NCI-H526 treated with DMSO at 0.1 percent for 48 hours (cell line): ENCODE results near the gene SLC38A10.

Experiments used
- DNase-seq: peaks from one replicate; lab custom pipeline; 2025; lab: John Stamatoyannopoulos, UW

SLC38A10 gene

DNA sequence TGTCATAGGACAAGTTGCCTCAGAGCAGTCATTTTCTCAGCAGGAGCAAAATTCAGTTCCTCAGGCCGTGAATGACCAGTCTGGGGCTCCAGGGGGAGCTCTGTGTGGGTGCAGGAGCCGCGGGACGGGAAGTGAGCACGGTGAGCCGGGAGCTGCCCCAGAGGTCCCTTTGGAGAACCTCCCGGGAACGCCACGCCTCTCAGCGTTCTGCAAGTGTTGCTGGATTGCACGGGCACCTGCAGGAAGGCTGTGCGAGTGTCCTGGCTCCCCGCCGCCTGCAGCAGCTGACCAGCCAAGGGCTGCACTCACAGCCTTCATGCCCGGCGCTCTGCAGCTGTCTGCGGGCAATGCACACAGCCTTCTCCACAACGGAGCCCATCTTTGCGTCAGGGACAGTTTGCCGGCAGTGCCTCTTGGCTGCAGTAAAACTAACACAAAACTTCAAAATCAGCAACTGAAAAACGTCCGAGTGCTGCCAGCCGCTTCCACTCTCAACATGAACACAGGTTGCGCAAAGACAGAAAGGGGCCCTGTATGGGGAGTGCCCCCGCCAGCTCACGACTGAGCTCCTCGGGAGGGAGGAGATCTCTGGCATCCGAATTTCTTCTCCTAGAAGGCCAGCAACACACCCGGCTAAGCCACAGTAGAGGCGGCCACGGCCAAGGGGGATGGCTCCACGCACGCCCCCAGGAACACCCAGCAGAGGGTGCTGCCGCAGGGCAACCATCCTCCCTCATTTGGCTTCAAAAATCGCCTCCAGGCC lies 40.0 kb downstream of the SLC38A10 start:
- peak; percentile 62 for DNase-seq

DNA sequence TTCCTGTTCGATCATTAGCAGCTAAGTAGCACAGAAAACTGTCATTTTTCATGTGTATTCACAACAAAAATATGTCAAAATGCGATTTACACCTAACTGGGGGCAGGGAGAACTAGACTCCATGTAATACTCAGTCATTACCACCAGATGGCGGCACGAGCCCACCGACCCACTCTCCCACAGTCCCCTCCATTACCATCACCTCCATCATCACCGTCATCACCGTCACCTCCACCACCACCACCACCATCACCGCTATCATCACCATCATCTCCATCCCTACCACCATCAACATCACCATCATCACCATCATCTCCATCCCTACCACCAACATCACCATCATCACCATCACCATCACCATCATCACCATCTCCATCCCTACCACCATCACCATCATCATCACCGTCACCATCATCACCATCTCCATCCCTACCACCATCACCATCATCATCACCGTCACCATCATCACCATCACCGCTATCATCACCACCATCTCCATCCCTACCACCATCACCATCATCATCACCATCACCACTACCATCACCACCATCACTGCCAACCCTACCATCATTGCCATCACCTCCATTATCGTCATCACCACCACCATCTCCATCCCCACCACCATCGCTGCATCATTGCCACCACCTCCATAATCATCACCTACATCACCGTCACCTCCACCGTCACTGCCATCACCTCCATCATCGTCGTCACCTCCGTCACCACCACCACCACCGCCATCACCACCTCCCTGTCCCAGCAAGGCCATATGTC lies 41.6 kb downstream of the SLC38A10 start:
- DNase-seq = peak; percentile 23

DNA sequence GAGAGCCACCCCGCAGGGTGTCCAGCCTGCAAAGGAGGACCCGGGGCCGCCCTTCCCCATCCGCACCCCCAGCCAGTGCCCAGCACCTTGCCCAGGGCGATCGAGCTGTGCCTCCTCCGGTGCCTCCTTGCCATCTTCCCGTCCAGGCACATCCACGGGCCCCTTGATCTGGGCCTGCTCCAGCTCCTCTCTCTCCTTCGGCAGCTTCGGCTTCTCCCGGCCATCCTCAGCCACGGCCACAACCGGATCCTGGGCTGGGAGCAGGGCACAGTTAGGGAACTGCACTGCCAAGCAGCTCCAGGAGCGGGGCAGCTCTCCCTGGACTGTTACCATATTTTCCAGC lies 42.1 kb downstream of the SLC38A10 start:
- DNase-seq = no peak

DNA sequence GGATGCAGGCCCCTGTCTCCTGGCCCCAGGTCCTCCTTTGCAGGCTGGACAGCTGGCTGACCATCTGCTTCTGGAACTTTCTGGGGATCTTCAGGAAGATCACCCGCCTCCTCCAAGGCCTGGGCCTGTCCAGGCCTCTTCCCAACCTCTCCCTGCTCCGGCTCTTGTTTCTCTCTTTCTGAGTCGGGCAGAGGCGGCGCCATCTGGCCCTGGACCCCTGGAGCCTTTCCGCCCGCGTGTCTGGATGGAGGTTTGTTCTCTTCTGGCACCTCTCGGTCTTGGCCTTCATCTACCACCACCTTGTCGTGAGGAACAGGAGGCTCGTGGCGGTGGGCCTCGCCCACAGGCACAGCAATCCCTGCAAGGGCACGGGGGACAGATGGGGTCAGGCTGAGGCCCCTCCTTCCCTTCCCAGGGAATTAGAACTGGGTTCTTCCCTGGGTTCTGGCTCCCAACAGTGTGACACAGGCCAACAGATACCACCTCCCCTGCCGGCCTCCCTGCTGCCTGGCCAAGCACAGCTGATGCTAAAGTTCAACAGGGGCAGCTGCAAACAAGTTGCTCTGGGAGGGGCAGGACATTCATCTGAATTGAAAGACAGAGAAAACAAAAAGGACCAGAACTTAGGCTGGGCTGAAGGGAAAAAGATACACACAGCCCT lies 42.7 kb downstream of the SLC38A10 start:
- DNase-seq = no peak

DNA sequence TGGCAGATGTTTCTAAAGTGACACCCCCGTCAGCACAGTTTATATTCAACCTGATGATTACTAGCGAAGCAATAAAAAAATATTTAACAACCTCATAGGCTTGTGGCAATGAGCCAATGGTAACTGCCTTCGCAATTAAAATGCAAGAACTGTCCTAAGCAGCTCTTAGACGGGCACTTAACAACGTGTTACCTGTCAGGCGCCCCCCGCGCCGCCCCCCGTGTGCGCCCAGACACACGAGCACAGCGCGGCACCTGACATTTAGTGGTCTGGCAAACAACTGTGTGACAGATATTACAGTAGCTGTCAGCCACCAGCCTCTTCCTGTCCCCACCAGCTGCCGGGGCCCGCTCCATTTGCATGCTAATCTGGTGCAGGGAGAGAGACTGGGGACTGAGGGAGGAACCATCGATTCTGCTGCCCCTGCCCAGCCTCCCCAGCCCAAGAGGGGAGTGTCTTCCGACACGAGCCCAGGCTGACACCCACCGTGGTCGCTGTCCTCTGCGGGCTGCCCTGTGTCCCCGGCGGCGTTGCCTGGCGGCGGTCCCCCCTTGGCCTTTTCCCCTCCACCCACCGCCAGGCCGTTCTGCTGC lies 43.3 kb downstream of the SLC38A10 start:
- DNase-seq = peak; percentile 62

DNA sequence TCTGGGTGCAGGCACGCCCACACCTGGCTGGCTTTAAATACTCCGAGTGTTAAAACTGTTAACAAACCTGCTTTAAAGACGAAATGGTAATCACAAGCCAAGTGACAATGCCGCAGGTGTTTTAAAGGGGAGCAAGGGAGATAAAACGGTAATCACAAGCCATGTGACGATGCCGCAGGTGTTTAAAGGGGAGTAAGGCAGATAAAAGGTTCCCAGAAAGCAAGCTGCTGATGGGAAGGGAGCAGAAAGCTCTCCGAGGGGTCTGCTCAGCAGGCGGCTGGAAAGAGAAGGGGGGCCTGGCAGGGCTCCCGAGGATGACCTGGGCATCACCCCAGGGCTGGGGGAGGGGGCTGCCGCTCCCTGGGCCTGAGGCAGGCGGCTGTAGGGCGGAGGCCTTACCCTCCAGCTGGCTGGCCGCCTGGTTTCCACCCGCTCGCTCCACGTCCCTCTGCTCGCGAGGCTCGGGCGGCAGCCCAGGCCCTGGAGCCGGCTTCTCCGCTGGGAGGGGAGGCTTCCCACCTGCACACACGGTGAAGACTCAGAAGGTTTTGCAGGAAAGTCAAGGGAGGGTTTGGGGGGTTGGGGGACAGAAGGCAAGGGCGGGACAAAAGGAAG lies 43.9 kb downstream of the SLC38A10 start:
- DNase-seq = peak; percentile 39

DNA sequence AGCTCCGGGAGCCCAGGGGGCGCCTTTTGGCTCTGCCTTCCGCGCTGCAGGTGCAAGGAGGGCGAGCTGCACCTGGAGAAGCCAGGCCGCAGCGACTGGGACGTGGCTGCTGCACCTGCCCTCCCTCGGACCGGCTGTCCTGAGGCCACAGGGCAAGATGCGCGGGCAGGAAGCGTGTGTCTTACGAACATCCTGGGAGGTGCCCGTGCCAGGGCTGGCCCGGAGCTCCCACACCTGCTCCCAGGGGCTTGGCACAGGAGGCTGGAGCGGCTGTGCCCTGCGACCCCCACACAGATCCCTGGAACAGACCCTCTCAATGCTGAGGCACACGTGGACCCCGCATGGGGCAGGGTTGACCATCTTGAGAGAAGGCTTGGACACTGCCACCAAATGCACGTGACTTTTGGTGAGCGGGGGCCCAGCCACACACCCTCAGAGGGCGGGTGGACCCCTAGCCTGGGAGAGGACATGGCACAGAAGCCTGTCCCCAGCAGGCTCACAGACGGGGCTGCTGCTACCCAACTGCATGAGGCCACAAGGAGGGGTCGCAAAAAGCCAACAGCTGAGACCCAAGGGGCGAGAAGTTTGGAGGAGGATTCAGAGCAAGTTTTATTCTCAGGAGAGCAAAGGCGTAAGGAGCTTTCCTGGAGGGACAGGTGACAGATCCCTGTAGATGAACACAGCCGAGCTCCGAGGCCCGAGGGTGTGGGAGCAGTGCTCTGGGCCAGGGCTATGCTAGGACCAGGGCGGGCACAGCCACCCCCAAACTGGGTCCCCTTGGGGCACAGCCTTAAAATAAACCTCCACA lies 44.6 kb downstream of the SLC38A10 start:
- DNase-seq = no peak

DNA sequence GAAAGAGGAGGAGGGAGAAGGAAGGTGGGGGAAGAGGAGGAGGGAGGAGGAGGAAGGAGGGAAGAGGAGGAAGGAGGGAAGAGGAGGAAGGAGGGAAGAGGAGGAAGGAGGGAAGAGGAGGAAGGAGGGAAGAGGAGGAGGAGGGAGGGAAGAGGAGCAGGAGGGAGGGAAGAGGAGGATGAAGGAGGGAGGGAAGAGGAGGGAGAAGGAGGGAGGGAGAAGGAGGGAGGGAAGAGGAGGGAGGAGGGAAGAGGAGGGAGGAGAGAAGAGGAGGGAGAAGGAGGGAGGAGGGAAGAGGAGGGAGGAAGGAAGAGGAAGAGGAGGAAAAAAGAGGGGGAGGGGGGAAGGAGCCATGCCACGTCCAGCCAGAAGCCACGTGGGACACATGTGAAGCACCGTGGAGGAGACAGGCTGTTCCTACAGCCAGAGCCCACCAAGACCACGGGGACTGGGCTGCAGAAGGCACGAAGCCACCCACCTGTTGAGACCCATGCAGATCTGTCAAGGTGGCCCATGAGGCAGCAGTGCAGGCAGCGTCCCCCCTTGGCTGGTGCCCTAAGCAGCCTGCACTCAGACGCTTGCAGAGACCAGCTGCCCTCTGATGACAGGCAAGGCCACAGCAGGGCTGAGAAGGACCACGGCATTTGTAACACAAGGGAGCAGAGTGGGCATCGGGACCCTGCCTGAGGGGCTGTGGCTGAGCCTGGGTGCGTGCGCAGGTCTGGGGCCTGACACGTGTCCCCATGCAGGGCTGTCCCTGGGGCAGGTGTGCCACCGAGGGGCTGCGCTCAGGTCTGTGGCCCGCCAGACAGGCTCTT lies 45.7 kb downstream of the SLC38A10 start:
- DNase-seq = no peak

DNA sequence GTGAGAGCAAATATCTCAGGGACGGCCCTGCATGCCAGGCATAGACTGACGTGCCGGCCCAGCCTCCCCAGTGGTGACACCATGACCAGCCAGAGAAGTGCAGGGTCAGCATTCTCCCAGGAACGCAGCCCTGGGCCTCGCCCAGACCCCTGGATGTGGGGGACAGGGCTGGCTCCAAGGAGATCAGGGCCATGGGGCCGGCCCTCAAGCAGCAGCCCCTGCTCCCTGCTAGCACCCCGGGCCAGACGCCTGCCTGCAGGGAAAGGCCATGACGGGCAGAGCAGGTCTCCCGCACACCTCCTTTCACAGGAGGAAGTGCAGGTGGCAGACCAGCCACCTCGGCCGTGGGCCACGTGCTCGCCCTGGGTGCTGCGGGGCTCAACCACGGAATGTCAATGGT lies 46.5 kb downstream of the SLC38A10 start:
- no peak for DNase-seq

DNA sequence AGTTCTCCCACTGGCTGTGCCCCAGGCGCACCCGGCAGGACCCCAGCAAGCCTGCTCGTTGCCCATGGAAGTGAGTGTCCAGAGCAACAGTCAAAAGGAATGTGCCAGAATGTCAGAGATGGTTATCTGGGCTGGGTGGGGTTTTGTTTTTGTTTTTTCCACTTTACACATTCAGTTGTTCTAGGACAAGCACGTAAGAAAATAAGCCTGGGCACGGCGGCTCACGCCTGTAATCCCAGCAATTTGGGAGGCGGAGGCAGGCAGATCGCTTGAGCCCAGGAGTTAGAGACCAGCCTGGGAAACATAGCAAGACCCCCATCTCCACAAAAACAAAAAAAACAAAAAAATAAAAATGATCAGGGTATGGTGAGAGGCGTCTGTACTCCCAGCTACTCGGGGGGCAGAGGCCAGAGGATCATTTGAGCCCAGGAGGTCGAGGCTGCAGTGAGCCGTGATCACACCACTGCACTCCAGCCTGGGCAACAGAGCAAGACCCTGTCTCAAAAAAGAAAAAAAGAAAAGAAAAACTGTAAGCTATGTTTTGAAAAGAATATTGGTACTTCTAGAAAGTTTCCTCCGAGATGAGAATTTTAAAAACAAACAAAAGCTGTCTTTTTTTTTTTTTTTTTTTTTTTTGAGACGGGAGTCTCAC lies 47.6 kb downstream of the SLC38A10 start:
- DNase-seq = no peak

DNA sequence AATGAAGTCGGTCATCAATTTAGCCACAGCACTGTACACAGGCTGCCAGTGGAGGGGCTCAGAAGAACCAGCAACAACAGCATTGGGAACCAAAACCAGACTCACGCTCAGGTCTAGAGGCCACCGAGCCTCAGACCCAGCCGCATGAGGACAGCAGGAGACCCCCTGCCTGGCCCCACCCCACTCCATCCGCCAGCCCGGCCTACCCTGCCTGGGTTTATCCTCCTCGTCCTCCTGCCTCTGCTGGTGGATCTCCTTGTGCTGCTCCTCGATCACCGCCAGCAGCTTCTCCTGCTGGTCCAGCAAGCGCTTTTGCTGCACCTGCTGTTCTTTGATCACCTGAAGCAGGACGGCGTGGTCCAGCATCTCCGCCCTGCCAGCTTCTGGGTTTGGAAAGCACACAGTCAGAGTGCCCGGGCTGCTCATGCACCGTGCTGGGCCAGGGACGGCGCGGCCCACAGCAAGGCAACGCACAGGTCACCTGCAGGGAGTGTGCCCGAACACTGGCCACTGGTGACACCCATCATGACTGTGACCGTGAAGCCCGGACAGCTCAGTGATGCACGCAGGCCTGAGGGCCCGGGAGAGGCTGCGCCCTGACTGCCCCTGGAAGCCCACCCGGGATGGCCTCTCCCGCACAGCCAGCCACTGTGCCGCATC lies 48.3 kb downstream of the SLC38A10 start:
- no peak for DNase-seq

DNA sequence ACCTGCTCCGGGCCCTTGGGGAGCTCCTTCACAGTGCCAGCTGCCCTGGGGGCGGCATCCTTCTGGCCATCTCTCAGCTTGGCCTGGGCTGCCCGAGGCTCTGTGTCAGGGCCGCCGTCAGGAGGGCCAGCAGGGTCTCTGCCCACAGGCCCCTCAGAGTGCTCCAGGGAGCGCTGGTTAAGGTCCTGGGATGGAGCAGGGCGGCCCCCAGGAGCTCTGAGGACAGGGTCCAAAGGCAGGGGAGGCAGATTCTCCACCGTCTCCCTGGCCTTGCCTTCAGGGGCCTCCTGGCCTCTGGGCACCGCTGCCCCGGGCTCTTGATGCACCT lies 48.8 kb downstream of the SLC38A10 start:
- no peak for DNase-seq

DNA sequence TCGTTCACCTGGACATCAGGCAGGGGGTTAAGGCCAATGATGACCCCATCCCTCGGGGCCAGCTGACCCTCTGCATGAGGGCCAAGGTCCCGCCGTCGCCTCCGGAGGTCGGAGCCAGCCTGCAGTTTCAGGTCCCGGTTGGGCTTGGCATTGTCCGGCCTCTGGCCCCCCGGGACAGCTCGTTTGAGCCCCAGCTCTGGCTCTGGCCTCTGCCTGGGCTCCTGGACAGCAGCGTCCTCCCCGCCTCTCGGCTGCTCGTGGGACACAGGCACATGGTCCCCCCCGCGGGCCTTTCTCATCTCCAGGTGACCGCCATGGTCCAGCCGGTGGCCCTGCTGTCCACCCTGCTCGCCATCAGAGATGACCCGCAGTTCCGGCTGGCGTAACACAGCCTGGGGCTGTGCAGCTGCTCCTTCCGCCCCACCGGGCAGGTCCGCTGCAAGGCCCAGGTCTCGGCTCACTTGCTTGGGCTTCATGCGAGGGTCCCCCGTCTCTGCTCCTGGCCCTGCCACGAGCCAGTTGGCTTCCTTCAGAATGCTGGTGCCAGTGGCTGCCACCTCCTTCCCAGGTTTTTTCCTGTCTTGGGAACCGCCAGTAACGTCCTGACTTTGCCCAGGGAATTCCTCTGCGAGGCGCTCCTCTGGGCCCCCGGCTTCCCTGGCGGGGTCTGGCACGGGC lies 49.3 kb downstream of the SLC38A10 start:
- no peak for DNase-seq

DNA sequence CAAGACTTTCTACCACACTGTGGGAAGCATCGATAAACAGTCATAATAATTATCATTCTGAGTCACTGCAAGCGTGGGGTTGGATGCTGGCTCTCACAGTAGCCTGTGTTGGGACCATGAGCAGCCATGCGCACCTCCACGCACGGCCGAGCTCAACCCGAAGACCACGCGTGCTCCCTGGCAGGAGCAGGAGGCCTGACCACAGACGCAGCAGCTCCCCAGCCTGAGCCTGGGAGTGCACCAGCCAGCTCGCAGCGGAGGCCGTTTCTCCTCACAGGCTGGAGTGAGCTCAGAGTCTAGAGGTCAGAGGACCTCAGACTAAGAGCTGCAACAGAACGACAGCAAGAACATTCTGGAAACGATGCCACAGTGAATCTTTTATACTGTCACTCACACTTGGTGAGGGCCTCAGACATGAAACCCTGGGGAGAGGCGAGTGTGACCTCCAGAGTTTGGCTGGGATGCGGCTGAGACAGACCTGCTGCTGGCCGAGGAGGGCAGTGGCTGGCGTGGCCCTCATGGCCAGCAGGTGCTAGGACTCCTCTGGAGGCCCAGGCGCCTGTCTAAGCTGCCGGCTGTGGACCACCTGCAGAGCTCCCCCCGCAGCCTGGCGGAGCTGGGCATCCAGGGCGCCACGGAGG lies 50.0 kb downstream of the SLC38A10 start:
- no peak for DNase-seq

DNA sequence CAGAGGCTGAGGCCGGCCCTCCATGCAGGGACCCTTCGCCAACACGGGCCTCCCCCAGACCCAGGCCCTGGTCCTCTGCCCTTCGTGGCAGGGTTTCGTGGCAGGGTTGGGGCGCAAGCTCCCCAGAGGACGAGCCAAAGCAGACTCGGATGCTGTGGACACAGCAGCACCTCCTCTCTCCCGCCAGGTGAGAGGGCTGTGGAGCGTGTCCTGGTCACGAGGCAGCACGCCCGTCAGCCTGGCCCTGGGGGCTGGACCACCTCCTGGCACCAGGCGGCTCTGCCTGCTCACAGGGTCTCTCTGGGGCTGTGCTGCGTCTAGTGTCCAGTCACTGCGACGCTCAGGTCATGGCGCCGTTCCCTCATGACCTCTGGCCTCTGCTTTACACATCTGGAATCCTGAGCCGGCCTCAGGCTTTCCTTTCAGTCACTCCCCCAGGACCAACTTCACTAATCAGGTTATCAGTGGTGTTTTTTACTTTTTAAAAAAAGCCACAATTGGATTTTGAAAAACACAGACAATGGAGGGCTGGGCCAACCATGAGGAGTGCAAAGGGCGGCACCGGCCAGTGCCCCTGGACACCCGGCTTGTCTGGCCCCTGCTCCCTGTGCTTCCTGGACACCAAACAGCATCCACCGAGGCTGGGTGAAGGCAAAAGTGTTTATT lies 50.6 kb downstream of the SLC38A10 start:
- no peak for DNase-seq

DNA sequence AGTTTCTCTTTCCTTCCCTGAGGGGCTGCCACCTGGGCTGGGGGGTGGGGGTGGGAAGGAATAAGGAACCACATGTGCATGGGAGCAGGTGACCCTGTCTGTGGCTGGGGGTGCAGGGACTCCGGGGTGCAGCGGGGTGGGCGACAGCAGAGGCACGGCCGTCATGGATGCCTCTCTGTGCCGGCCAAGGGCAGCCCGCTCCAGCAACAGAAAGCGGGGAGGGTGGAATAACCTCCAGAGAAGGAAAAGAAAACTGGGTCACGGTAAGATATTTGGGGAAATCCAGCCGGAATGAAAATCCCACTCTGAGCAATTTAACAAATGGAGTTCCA lies 51.8 kb downstream of the SLC38A10 start:
- DNase-seq = no peak

DNA sequence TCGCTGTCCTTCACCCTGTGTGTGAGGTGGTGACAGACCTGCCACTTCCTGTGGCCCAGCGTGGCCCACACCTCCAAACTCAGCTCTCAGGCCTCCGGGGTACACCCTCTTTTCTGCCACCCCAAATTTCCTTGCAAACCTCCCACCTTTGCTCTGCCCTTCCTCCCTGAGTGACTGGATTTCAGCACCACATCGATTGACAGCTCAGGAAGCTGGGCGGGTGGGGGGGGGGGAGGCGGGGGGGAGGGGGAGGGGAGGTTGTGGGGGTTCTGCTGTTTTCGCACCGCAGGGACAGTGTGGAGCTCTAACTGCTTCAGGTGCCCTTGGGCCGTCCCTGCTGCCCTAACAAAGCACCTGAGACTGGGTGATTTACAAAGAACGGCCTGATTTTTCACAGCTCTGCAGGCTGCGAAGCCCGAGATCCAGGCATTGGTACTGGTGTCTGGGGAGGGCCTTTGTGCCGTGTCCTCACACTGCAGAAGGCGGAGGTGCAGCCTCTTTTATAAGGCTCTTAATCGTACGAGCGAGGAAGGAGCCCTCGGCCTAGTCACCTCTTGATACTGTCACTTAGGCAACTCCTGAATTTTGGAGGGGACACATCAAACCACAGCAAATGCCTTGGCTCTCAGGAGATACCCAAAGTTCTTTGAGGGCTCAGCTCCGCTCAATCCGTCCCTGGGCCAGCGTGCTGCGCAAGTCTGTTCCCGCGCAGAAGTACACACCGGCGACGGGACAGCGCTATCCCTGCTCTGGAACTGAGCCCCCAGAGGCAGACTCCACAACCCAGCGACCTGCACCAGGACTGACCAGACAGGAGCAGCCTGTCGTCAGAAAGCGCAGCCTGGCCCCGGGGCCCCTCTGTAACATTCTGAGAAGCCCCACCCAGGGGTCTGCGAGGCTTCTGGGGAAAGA lies 52.4 kb downstream of the SLC38A10 start:
- no peak for DNase-seq
